Right lobe of liver (tissue), 6 donors: Measurements from ENCODE around the gene PDLIM5. TPM values are rescaled to one million over a fixed set of nuclear protein-coding genes. Genes with fewer than 3 reads are reported as not detected.

ENCODE experiments used
- ATAC-seq, 4 donors: fragments of 200-7000 bp; cut with Tn5 transposase; one replicate each; pipeline ENCODE4 v1.9.1; 2020; ENCODE audit warnings: mild to moderate bottlenecking in 4 of 4, moderate library complexity in 4 of 4
- DNase-seq, 3 donors: peaks; one replicate each; pipeline ENCODE4 v3.0.0-alpha.2; 2020
- H3K27ac ChIP-seq, 3 donors: fragments of 200-600 bp; one replicate each; pipeline ENCODE4 v1.8.0; 2022
- H3K27me3 ChIP-seq, 2 donors: fragments of 200-600 bp; one replicate each; pipeline ENCODE4 v1.8.0; 2022
- H3K36me3 ChIP-seq, 4 donors: fragments of 200-600 bp; sonication (generic) in 1 of 4; one replicate each; pipeline versions ENCODE4 v1.5.1 to v1.8.0; 2017 to 2022; ENCODE audit warnings: control low read depth in 1 of 4
- H3K4me1 ChIP-seq, 4 donors: fragments of 200-600 bp; sonication (generic) in 1 of 4; one replicate each; pipeline versions ENCODE4 v1.5.1 to v1.8.0; 2017 to 2022; ENCODE audit warnings: control low read depth in 1 of 4
- H3K4me3 ChIP-seq, 3 donors: fragments of 200-600 bp; one replicate each; pipeline ENCODE4 v1.8.0; 2022
- H3K9me3 ChIP-seq, 4 donors: fragments of 200-600 bp; sonication (generic) in 1 of 4; one replicate each; pipeline versions ENCODE4 v1.5.1 to v1.8.0; 2017 to 2022; ENCODE audit warnings: control low read depth in 1 of 4
- CTCF ChIP-seq, 4 donors: fragments of 200-600 bp in 3 of 4; fragments of 450-650 bp in 1 of 4; IDR thresholded peaks; one replicate each; pipeline versions ENCODE4 v1.5.1 to v1.8.0; 2016 to 2022; ENCODE audit warnings: antibody characterized with exemption in 4 of 4, mild to moderate bottlenecking in 2 of 4
- POLR2A ChIP-seq: fragments of 450-650 bp; IDR thresholded peaks from one replicate; pipeline ENCODE4 v1.6.1; 2017; ENCODE audit warnings: antibody characterized with exemption, mild to moderate bottlenecking
- WGBS: methylation state at CpG from one replicate; pipeline ENCODE4 v1.1.6; 2018; ENCODE audit warnings: low coverage, low lambda C conversion rate; ENCODE audit not compliant: insufficient coverage; ENCODE audit errors: missing lambda C conversion rate; 5-methylcytosine and 5-hydroxymethylcytosine counted together
- intact Hi-C, 2 donors: fragments of 100-400 bp; cut with DNase I; formaldehyde crosslinking; loops; one replicate each; pipeline versions ENCODE4 v1.11.2 to v1.14.1; 2022
- total RNA-seq, 6 experiments: library from RNA; depleted of rRNA in 2 of 6; stranded (reverse); fragments of >200 nt in 2 of 6; fragmentation: NEBNext Ultra II Directional in 3 of 6; extraction: Animal tissue kit (Norgen Biotek cat#: 25700) in 3 of 6; gene quantifications; one replicate each; pipeline versions ENCODE4 v1.1.0 to v1.2.4, GENCODE V29; 2016 to 2023
- donor health status: DM: no; HTN: yes; CAD: no.
- donor health status: DM: no; HTN: no; CAD: no.
- donor health status: DM: no; HTN: no; CAD: no.
- donor health status: DM: no; HTN: yes; CAD: no.
- donor health status: DM: no; HTN: yes; CAD: no.

The PDLIM5 gene
- total RNA-seq, 6 experiments from 2014 or later, result 71.9 to 135 (median 101) TPM

GRCh38 chr4:94689155-94689860 is 237.6 kb downstream of the PDLIM5 start:
- no peaks in the 10 kb centered on the region for H3K27me3 ChIP-seq
- 63% methylated on average over 4 of the region's 4 CpGs for WGBS
- H3K4me3 ChIP-seq, result no peak overlapping the region
- H3K36me3 ChIP-seq, result no peaks in the 10 kb centered on the region
- H3K9me3 ChIP-seq, result no peaks in the 10 kb centered on the region
- intact Hi-C loops, result no loop called here
- ATAC-seq (no peak), DNase-seq (no peak)
- TF ChIP-seq CTCF (IDR thresholded peaks at IDR 0.05), result no peak
- no peaks in the 10 kb centered on the region for H3K4me1 ChIP-seq
- no peak overlapping the region for H3K27ac ChIP-seq

- WGBS, result 52% methylated on average over 4 of the region's 4 CpGs
- intact Hi-C loops, result no loop called here
- ATAC-seq, result peak in 1 of 4 donors; percentile 64
- H3K27me3 ChIP-seq, result no peaks in the 10 kb centered on the region
- no peak for DNase-seq
- H3K36me3 ChIP-seq, result no peaks in the 10 kb centered on the region
- no peaks in the 10 kb centered on the region for H3K4me1 ChIP-seq
- no peaks in the 10 kb centered on the region for H3K9me3 ChIP-seq
- no peak overlapping the region for H3K27ac ChIP-seq
- TF ChIP-seq POLR2A, result no peak
- no peak overlapping the region for H3K4me3 ChIP-seq
These were observed 239.1 kb downstream of the PDLIM5 start for GRCh38 chr4:94690851-94691254.

GRCh38 chr4:94691552-94691951 is 239.8 kb downstream of the PDLIM5 start:
- Histone ChIP-seq H3K4me3 (no peak overlapping the region), H3K27me3 (no peaks in the 10 kb centered on the region), H3K9me3 (no peaks in the 10 kb centered on the region), H3K27ac (no peak overlapping the region), H3K4me1 (no peaks in the 10 kb centered on the region), H3K36me3 (no peaks in the 10 kb centered on the region)
- DNase-seq (no peak), ATAC-seq (no peak)
- WGBS, result 100% methylated on average over 1 of the region's 1 CpG
- TF ChIP-seq CTCF (IDR thresholded peaks at IDR 0.05) (no peak), POLR2A (no peak)
- intact Hi-C loops, result no loop called here

- DNase-seq (no peak), ATAC-seq (no peak)
- TF ChIP-seq CTCF (IDR thresholded peaks at IDR 0.05) (no peak), POLR2A (no peak)
- intact Hi-C loops, result no loop called here
- Histone ChIP-seq H3K4me1 (no peaks in the 10 kb centered on the region), H3K27ac (no peak overlapping the region), H3K9me3 (no peaks in the 10 kb centered on the region), H3K4me3 (no peak overlapping the region), H3K27me3 (no peaks in the 10 kb centered on the region), H3K36me3 (no peaks in the 10 kb centered on the region)
- 62% methylated on average over 4 of the region's 4 CpGs for WGBS
These were observed 243.6 kb downstream of the PDLIM5 start for GRCh38 chr4:94695384-94695783.

- Histone ChIP-seq H3K4me1 (no peaks in the 10 kb centered on the region), H3K36me3 (no peaks in the 10 kb centered on the region), H3K27ac (no peak overlapping the region), H3K4me3 (no peak overlapping the region), H3K9me3 (no peaks in the 10 kb centered on the region), H3K27me3 (no peaks in the 10 kb centered on the region)
- intact Hi-C loops, result no loop called here
- no peak for DNase-seq
- no peak for ATAC-seq
- TF ChIP-seq CTCF (IDR thresholded peaks at IDR 0.05) (no peak), POLR2A (no peak)
These were observed 246.4 kb downstream of the PDLIM5 start for GRCh38 chr4:94698187-94698586.
